Subcutaneous abdominal adipose tissue (tissue), 5 donors: ENCODE results near the gene GP1BB.

Experiments
- H3K27ac ChIP-seq: one replicate; pipeline ENCODE4 v1.7.0; 2013; ENCODE audit warnings: low read depth, mild to moderate bottlenecking, inconsistent platforms, low read length, moderate library complexity
- H3K27me3 ChIP-seq, 5 donors: one replicate each; pipeline ENCODE4 v1.7.0; 2013; ENCODE audit warnings: low read length in 5 of 5, inconsistent platforms in 1 of 5; ENCODE audit not compliant: control insufficient read depth in 5 of 5, insufficient read depth in 4 of 5
- H3K36me3 ChIP-seq, 5 donors: one replicate each; pipeline ENCODE4 v1.7.0; 2013; ENCODE audit warnings: low read length in 5 of 5; ENCODE audit not compliant: control insufficient read depth in 5 of 5, insufficient read depth in 5 of 5
- H3K4me1 ChIP-seq, 5 donors: one replicate each; pipeline ENCODE4 v1.7.0; 2013; ENCODE audit warnings: low read length in 5 of 5, mild to moderate bottlenecking in 3 of 5, moderate library complexity in 1 of 5; ENCODE audit not compliant: control insufficient read depth in 5 of 5, insufficient read depth in 5 of 5
- H3K4me3 ChIP-seq, 5 donors: one replicate each; pipeline ENCODE4 v1.7.0; 2013; ENCODE audit warnings: low read length in 5 of 5, low read depth in 1 of 5
- H3K9ac ChIP-seq, 5 donors: one replicate each; pipeline ENCODE4 v1.7.0; 2013; ENCODE audit warnings: low read length in 5 of 5, mild to moderate bottlenecking in 4 of 5, moderate library complexity in 3 of 5
- H3K9me3 ChIP-seq, 5 donors: one replicate each; pipeline ENCODE4 v1.7.0; 2013; ENCODE audit warnings: low read length in 5 of 5; ENCODE audit not compliant: control insufficient read depth in 5 of 5
- donor health status: healthy.
- donor health status: healthy.
- donor health status: healthy.
- donor health status: healthy.
- donor health status: healthy.

GP1BB gene

DNA sequence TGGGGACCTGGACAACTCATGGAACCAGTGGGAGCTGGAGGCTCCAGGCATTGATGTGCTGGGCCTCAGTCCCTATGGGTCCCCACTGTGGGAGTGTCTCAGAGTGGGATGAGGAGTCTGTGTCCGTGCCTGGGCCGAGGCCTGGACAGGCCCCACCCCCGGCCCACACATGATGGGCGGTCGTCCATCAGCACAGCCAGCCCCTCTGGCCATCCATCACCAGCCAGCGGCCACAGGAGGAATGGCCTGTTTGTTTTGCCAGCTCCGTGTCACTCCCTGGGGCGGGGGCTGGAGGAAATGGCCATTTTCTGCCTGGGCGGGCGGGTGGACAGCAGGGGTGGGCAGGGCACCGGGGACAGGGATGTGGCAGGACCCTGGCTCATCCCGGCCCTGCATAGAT lies 24.2 kb downstream of the GP1BB start:
- Histone ChIP-seq H3K27ac (no peak overlapping the region), H3K4me3 (no peak overlapping the region), H3K36me3 (no peaks in the 10 kb centered on the region), H3K9me3 (no peaks in the 10 kb centered on the region), H3K27me3 (peaks cover 11 to 32% (median 18%) of the 10 kb centered on the region in 5 donors), H3K4me1 (peaks cover 0 to 13% (median 7%) of the 10 kb centered on the region in 5 donors), H3K9ac (no peak overlapping the region)

DNA sequence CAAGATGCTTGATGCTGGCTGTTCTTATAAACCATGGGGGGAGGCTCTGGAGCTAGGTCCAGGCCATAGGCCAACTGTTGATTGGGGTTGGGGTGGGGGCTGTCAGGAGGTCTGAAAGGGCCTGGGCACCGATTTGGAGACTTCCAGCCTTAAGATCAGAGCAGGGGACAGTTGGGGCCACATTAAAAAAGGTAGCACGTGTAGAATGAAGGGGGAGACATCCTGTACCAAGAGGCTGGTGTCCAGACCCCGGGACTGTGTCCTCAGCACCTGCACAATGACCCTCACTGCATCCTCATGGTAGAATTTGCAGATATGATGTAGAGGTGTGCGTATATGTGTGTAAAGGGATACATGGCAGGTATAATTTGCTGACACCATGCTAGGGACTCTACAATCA lies 24.8 kb downstream of the GP1BB start:
- no peak overlapping the region for H3K9ac ChIP-seq
- no peaks in the 10 kb centered on the region for H3K36me3 ChIP-seq
- peaks cover 11 to 32% (median 21%) of the 10 kb centered on the region in 5 donors for H3K27me3 ChIP-seq
- no peak overlapping the region for H3K4me3 ChIP-seq
- peaks cover 0 to 3% (median 0%) of the 10 kb centered on the region in 5 donors for H3K9me3 ChIP-seq
- no peak overlapping the region for H3K27ac ChIP-seq
- H3K4me1 ChIP-seq: peaks cover 0 to 13% (median 7%) of the 10 kb centered on the region in 5 donors

DNA sequence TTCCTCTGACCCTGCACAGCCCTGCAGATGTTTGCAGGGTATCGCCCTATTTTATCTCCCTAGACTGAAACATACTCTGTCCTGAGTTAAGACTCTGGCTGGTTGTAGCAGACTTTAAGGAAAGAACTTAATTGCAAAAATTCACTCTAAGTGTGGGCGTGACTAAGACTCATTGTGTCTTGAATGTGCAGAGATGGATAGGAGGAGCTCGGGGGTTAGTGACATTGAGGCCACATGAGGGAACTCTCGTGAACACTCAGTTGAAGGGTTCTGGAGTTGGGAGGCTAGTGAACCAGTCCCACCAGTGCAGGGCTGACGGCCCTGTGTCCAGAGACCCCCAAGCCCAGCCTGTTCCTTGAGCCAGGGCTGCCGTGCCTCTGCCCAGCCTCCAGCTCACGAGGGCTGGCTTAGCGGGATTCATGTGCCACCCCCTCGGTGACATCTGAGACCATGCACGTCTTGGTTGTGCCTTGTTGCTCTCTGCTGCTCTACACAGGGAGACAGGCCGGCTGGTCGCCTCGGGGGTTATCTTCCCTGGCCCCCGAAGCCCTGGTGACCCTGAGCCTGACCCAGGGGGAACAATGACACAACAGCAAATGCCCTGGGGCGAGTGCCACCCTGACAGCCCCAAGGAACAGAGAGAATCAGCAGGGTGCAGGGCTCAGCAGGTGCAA lies 25.8 kb downstream of the GP1BB start:
- Histone ChIP-seq H3K27ac (no peak overlapping the region), H3K9ac (no peak overlapping the region), H3K4me3 (no peak overlapping the region), H3K4me1 (peaks cover 0 to 13% (median 7%) of the 10 kb centered on the region in 5 donors), H3K9me3 (peaks cover 0 to 3% (median 0%) of the 10 kb centered on the region in 5 donors), H3K36me3 (no peaks in the 10 kb centered on the region), H3K27me3 (peaks cover 11 to 38% (median 31%) of the 10 kb centered on the region in 5 donors)

DNA sequence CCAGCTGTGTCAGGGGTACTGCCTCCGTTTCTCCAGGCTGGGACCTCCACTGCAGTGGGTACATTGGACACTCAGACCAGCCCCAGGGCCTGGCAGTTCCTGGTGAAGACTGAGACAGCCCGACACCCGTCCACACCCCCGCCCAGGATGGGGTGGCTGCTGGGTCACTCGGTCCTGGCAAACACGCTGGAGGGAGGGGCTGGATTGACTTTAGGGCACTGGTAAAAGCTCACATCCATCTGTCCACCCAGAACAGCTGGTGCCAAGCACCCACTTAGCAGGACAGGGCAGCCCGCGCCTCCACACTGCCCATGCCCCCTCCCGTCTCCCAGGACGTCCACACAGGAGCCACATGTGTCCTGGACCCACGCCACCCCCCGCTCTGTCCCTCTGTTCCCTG lies 26.5 kb downstream of the GP1BB start:
- H3K4me1 ChIP-seq: peaks cover 0 to 13% (median 7%) of the 10 kb centered on the region in 5 donors
- H3K27ac ChIP-seq: no peak overlapping the region
- H3K9me3 ChIP-seq: peaks cover 0 to 3% (median 0%) of the 10 kb centered on the region in 5 donors
- H3K36me3 ChIP-seq: no peaks in the 10 kb centered on the region
- no peak overlapping the region for H3K4me3 ChIP-seq
- H3K9ac ChIP-seq: no peak overlapping the region
- H3K27me3 ChIP-seq: peaks cover 13 to 46% (median 38%) of the 10 kb centered on the region in 5 donors

DNA sequence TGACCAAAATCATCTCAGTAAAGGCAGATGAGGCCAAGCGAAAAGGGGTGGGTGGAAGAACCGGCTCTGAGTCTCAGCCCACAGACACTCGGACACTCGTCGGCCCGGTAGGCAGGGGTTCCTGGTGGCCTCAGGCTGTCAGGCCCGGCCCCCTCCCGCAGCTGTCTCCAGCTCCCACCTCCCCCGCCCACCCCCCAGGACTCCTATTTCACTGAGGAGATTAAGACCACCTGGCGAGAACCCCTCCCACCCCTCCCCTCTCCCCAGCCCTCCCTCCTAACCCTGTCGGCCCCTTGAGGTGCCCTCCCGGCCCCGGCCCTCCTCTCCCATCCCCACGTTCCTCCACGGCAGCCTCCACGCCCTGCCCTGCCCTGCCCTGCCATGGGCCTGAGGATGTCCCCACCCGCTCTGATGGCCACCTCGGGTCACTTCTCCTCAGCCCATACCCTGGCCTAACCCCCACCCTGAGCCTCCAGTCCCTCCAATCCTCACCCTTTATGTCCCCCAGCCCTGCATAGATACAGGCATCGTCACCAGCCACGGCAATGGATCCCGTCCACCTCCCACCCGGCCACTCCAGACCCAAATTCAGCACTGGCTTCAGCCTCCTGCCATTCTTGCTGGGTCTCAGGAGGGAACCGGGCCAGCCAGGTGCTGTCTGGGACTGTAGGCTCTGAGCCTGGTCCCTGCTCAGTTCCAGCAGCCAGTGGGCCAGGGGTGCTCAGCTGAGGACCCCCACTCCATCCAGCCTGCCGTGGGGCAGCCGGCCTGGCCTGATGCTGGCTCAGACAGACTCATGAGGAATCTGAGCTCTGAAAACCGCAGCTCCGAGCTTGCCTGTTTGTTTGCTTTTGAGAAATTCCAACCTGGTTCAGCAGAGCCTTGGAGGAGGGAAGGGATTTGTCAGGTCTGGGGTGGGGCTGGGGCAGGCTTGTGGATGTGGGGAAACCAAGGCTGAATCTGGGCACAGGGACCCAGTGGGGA lies 27.5 kb downstream of the GP1BB start:
- Histone ChIP-seq H3K27ac (no peak overlapping the region), H3K36me3 (no peaks in the 10 kb centered on the region), H3K4me3 (no peak overlapping the region), H3K4me1 (peaks cover 0 to 7% (median 6%) of the 10 kb centered on the region in 5 donors), H3K9me3 (peaks cover 0 to 3% (median 0%) of the 10 kb centered on the region in 5 donors), H3K9ac (no peak overlapping the region), H3K27me3 (peaks cover 18 to 53% (median 45%) of the 10 kb centered on the region in 5 donors)

DNA sequence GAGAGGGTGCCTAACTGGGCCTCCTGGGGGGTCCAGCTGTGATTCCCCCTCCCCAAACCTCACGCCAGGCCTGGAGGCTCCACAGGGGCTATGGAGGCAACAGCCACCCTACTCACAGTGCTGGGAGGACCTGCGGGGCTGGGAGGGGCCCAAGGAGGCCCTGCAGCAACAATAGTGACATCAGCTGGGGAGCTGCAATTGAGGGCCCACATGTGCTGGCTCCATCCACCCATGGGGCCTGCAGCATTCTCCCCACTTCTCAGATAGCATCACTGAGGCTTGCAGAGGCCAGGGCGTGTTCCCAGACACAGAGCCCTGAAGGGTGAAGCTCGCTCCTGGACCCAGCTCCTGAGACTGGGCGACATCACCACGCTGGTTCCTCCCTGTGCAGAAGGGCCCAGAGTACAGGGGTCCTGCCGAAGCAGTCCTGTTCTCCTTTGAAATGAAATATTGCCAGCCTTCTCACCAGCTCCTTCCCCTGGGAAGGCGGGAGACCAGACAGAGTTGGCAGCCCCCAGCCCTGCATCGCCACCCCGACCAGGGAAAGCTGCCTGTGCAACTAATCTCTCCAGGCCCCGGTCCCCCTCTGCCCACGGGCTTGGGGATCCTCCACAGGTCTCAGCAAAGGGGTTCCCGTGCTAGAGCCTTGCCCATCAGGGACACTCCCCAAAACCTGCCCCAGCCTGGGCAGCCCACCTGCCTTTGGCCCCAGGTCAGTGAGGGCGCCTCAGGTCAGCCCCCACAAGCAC lies 28.3 kb downstream of the GP1BB start:
- H3K27ac ChIP-seq: no peak overlapping the region

DNA sequence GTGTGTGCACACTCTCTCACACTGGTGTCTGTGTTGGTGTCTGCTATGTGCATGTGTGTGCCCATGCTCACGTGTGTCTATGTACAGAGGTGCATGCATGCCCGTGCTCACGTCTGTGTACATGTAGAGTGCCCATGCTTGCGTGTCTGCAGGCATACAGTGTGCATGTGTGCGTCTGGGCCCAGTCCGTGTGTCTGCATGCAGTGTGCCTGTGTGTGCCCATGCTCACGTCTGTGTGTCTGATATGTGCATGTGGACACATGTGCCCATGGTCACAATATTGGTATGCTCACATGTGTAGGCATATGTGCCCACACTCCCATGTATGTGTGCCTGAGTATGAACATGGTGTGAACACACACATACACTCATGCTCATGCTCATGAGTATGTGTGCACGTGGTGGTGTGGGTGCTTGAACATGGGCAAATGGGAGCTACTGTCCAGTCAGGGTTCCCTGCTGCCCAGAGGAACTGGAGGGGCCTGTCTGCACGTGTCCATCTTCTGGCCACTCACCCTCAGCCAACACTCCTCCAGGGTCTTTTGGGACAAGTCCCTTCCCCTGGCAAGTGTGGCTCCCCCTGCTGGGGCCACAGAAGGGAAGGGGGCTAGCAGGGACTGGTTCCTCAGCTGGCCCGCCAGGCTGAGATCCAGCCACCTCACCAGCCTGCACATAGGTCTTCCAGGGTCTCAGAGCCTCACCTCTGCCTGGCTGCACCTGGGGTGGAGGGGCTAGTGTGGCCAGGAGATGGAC lies 29.9 kb downstream of the GP1BB start:
- H3K4me3 ChIP-seq: no peak overlapping the region
- peaks cover 0 to 20% (median 13%) of the 10 kb centered on the region in 5 donors for H3K4me1 ChIP-seq
- peaks cover 34 to 70% (median 58%) of the 10 kb centered on the region in 5 donors for H3K27me3 ChIP-seq
- no peak overlapping the region for H3K27ac ChIP-seq
- H3K9ac ChIP-seq: no peak overlapping the region
- H3K9me3 ChIP-seq: peaks cover 0 to 3% (median 0%) of the 10 kb centered on the region in 5 donors
- no peaks in the 10 kb centered on the region for H3K36me3 ChIP-seq

More for the DNA sequence above, 28.3 kb downstream of the GP1BB start:
- Histone ChIP-seq H3K36me3 (no peaks in the 10 kb centered on the region), H3K4me3 (no peak overlapping the region), H3K4me1 (peaks cover 0 to 14% (median 10%) of the 10 kb centered on the region in 5 donors), H3K27me3 (peaks cover 26 to 58% (median 54%) of the 10 kb centered on the region in 5 donors), H3K9me3 (peaks cover 0 to 3% (median 0%) of the 10 kb centered on the region in 5 donors), H3K9ac (no peak overlapping the region)

DNA sequence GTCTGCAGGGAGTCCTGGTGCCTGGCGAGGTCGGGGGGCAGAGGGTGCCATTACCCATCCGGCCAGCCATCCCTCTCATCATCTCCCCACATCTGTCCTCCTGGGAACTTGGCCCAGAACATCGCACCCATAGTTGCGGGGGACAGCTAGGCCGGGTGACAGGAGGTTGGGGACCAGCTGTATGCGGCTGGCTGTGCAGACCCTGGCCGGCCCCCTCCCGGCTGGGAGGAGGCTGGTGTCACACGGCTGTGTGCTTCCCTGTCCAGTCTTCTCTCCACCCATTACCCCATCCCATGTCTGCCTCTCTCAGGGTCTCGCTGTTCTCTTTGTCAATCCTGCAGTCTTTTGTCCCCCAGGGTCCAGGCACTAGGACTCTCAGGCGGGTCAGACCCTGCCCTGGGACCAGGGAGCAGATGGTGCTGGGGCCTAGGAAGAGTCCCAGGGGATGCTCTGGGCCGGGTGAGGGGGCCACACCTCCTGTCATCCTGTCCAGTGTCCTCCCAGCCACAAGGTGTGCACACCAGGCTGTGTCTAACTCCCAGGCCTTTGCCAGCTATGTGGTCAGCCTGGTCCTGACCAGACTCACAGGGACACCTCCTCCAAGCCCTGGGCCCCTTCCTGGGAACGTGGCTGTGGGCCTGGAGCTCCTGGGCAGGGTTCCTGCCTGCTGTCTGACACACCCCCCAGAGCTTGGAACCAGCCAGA lies 30.8 kb downstream of the GP1BB start:
- Histone ChIP-seq H3K4me1 (peaks cover 0 to 22% (median 13%) of the 10 kb centered on the region in 5 donors), H3K4me3 (no peak overlapping the region), H3K36me3 (no peaks in the 10 kb centered on the region), H3K27ac (no peak overlapping the region), H3K27me3 (peaks cover 42 to 76% (median 65%) of the 10 kb centered on the region in 5 donors), H3K9ac (no peak overlapping the region), H3K9me3 (peaks cover 0 to 3% (median 0%) of the 10 kb centered on the region in 5 donors)
